CD4-positive, alpha-beta memory T cell (primary cell): ENCODE data around the gene RAB6A. TPM values are rescaled to one million over a fixed set of nuclear protein-coding genes. Genes with fewer than 3 reads are reported as not detected.
A peak's percentile ranks its signal among the peaks of the same experiment; 100 is the strongest.
"Not testable (repeated sequence)": the region's sequence is repeated elsewhere in the genome, so short reads cannot be mapped to it uniquely, and the experiment has no call there.

ENCODE experiments used
- CTCF ChIA-PET: fragments of 350-600 bp; sonication (Branson Sonifier 250); formaldehyde crosslinking; loops from one replicate; lab custom pipeline; 2021; ENCODE audit warnings: inconsistent platforms; ENCODE audit not compliant: partially characterized antibody; lab: Charles Lee
- POLR2A ChIA-PET: fragments of 350-600 bp; sonication (Branson Sonifier 250); formaldehyde crosslinking; loops from one replicate; lab custom pipeline; 2021; ENCODE audit not compliant: partially characterized antibody; lab: Charles Lee
- DNase-seq, 5 donors: peaks; one replicate each; pipeline versions ENCODE4 v3.0.0 to v3.0.0-alpha.2; 2020 to 2022; ENCODE audit warnings: mixed read lengths in 1 of 5
- H3K27ac ChIP-seq: one replicate; pipeline ENCODE4 v1.7.0; 2013; ENCODE audit warnings: low read depth, low read length
- H3K27me3 ChIP-seq: 2 replicates; pipeline ENCODE4 v1.7.0; 2013; ENCODE audit warnings: mild to moderate bottlenecking, low read length, moderate library complexity; ENCODE audit not compliant: insufficient read depth
- H3K36me3 ChIP-seq: 2 replicates; pipeline ENCODE4 v1.7.0; 2013; ENCODE audit warnings: mild to moderate bottlenecking, low read length, moderate library complexity; ENCODE audit not compliant: insufficient read depth
- H3K4me1 ChIP-seq: 2 replicates; pipeline ENCODE4 v1.7.0; 2013; ENCODE audit warnings: mild to moderate bottlenecking, low read length, moderate library complexity; ENCODE audit not compliant: insufficient read depth
- H3K4me3 ChIP-seq, 2 donors: one replicate each; pipeline ENCODE4 v1.7.0; 2013; ENCODE audit warnings: low read length in 2 of 2, mild to moderate bottlenecking in 1 of 2
- H3K9me3 ChIP-seq, 2 donors: one replicate each; pipeline ENCODE4 v1.7.0; 2013; ENCODE audit warnings: low read length in 2 of 2, control low read depth in 1 of 2; ENCODE audit not compliant: control insufficient read depth in 1 of 2
- H3K27ac Mint-ChIP-seq, 7 donors: one replicate each; pipeline ENCODE4 v1.8.0; 2020 to 2021; ENCODE audit warnings: mixed read lengths in 7 of 7, mild to moderate bottlenecking in 6 of 7, inconsistent platforms in 3 of 7, moderate library complexity in 3 of 7
- H3K27me3 Mint-ChIP-seq, 2 donors: one replicate each; pipeline ENCODE4 v1.8.0; 2020 to 2021; ENCODE audit warnings: mixed read lengths in 2 of 2
- H3K36me3 Mint-ChIP-seq, 2 donors: one replicate each; pipeline ENCODE4 v1.8.0; 2020 to 2021; ENCODE audit warnings: mixed read lengths in 2 of 2, inconsistent platforms in 1 of 2, mild to moderate bottlenecking in 1 of 2
- H3K4me1 Mint-ChIP-seq, 4 donors: one replicate each; pipeline ENCODE4 v1.8.0; 2020 to 2021; ENCODE audit warnings: mixed read lengths in 4 of 4, mild to moderate bottlenecking in 1 of 4
- H3K4me3 Mint-ChIP-seq, 8 donors: one replicate each; pipeline ENCODE4 v1.8.0; 2020 to 2021; ENCODE audit warnings: mixed read lengths in 8 of 8, mild to moderate bottlenecking in 7 of 8, moderate library complexity in 6 of 8, inconsistent platforms in 3 of 8
- H3K9me3 Mint-ChIP-seq, 8 donors: one replicate each; pipeline ENCODE4 v1.8.0; 2020 to 2021; ENCODE audit warnings: mixed read lengths in 8 of 8, mild to moderate bottlenecking in 5 of 8, inconsistent platforms in 3 of 8, moderate library complexity in 1 of 8
- intact Hi-C: fragments of 100-400 bp; cut with micrococcal nuclease; formaldehyde crosslinking; loops from one replicate; pipeline ENCODE4 v1.15.1; 2023
- polyA plus RNA-seq, 2 donors: library from polyadenylated mRNA; unstranded; fragments of 300-500 nt; fragmentation: Illumina TruSeq; gene quantifications; one replicate each; pipeline ENCODE4 v1.2.3, GENCODE V29; 2021
- total RNA-seq, 2 experiments: library from RNA; stranded (reverse); gene quantifications; one replicate each; pipeline ENCODE4 v1.2.3, GENCODE V29; 2021

The RAB6A gene
- total and polyA plus RNA-seq, 4 experiments from 2014 or later, result 102 to 129 (median 120) TPM

GRCh38 chr11:73795925-73796632 lies 35.2 kb upstream of the RAB6A start:
- no peak overlapping the region for H3K27ac ChIP-seq
- intact Hi-C loops, result no loop called here
- POLR2A ChIA-PET, result no interaction called here
- H3K9me3 ChIP-seq, result no peaks in the 10 kb centered on the region
- no peaks in the 10 kb centered on the region for H3K27me3 ChIP-seq
- Mint-ChIP-seq H3K4me1 (peaks cover 5 to 11% (median 5%) of the 10 kb centered on the region in 4 donors), H3K9me3 (no peaks in the 10 kb centered on the region), H3K4me3 (no peak overlapping the region), H3K27ac (no peak overlapping the region), H3K36me3 (peaks cover 7 to 16% of the 10 kb centered on the region in 2 donors), H3K27me3 (no peaks in the 10 kb centered on the region)
- no peak for DNase-seq
- H3K4me1 ChIP-seq, result no peaks in the 10 kb centered on the region
- peaks cover 7% of the 10 kb centered on the region for H3K36me3 ChIP-seq
- CTCF ChIA-PET, result no interaction called here
- no peak overlapping the region for H3K4me3 ChIP-seq

- no peaks in the 10 kb centered on the region for H3K9me3 Mint-ChIP-seq
- intact Hi-C loops, result no loop called here
- ChIA-PET POLR2A (no interaction called here), CTCF (no interaction called here)
- H3K27me3 Mint-ChIP-seq, result no peaks in the 10 kb centered on the region
- Histone ChIP-seq H3K36me3 (peaks cover 7% of the 10 kb centered on the region), H3K27ac (no peak overlapping the region), H3K4me1 (peaks cover 11% of the 10 kb centered on the region), H3K9me3 (no peaks in the 10 kb centered on the region), H3K27me3 (no peaks in the 10 kb centered on the region), H3K4me3 (no peak overlapping the region)
- H3K4me1 Mint-ChIP-seq, result peaks cover 11 to 26% (median 18%) of the 10 kb centered on the region in 4 donors
- H3K36me3 Mint-ChIP-seq, result peaks cover 7 to 19% of the 10 kb centered on the region in 2 donors
- DNase-seq, result no peak
- H3K4me3 Mint-ChIP-seq, result no peak overlapping the region
- H3K27ac Mint-ChIP-seq, result peak overlapping the region in 1 of 7 donors; percentile 31
Observed at GRCh38 chr11:73792584-73792983, 31.7 kb upstream of the RAB6A start.

- peaks cover 4 to 17% of the 10 kb centered on the region in 2 donors for H3K36me3 Mint-ChIP-seq
- no peaks in the 10 kb centered on the region for H3K9me3 Mint-ChIP-seq
- Histone ChIP-seq H3K27me3 (no peaks in the 10 kb centered on the region), H3K4me1 (peaks cover 18% of the 10 kb centered on the region), H3K27ac (no peak overlapping the region), H3K36me3 (no peaks in the 10 kb centered on the region), H3K4me3 (no peak overlapping the region), H3K9me3 (no peaks in the 10 kb centered on the region)
- peak overlapping the region; percentile 96 to 100 (median 99) for H3K4me3 Mint-ChIP-seq
- DNase-seq, result no peak
- peak overlapping the region in 6 of 7 donors; percentile 4 to 99 (median 84) for H3K27ac Mint-ChIP-seq
- no peaks in the 10 kb centered on the region for H3K27me3 Mint-ChIP-seq
- intact Hi-C loops, result no loop called here
- CTCF ChIA-PET, result no interaction called here
- H3K4me1 Mint-ChIP-seq, result peaks cover 13 to 29% (median 22%) of the 10 kb centered on the region in 4 donors
- POLR2A ChIA-PET, result interaction anchor here (1.3 kb wide), 1 partner anchor 10 kb away, joined by 4 read pairs; no protein-coding TSS in a partner anchor
Observed at GRCh38 chr11:73789279-73789670, 28.4 kb upstream of the RAB6A start.

GRCh38 chr11:73787643-73788558 lies 27.0 kb upstream of the RAB6A start, which contains the start of gene MRPL48:
Gene MRPL48, plus strand, starts transcription at chr11:73787874. Its CDS starts 98 bp downstream, at chr11:73787972.
- no peaks in the 10 kb centered on the region for H3K9me3 ChIP-seq
- peak within 1 kb of the TSS; percentile 66 for H3K27ac ChIP-seq
- H3K36me3 ChIP-seq, result no peaks in the 10 kb centered on the region
- peaks cover 18% of the 10 kb centered on the region for H3K4me1 ChIP-seq
- Mint-ChIP-seq H3K27me3 (peaks cover 0 to 3% of the 10 kb centered on the region in 2 donors), H3K27ac (peak within 1 kb of the TSS; percentile 97 to 99 (median 98)), H3K4me3 (peak within 1 kb of the TSS; percentile 96 to 100 (median 99)), H3K36me3 (peaks cover 0 to 14% of the 10 kb centered on the region in 2 donors), H3K4me1 (peaks cover 9 to 29% (median 20%) of the 10 kb centered on the region in 4 donors), H3K9me3 (no peaks in the 10 kb centered on the region)
- DNase-seq, result peak; percentile 87 to 90 (median 88)
- ChIA-PET CTCF (interaction anchor here (1.0 to 1.4 kb wide), 4 partner anchors 9 to 78 kb away, joined by 3 to 5 read pairs (median 4); partner anchors contain the start of gene RAB6A), POLR2A (interaction anchor here (1.1 to 3.0 kb wide), 8 partner anchors 9 to 383 kb away, joined by 3 to 56 read pairs (median 4); partner anchors contain the start of genes C2CD3, PPME1 and RAB6A)
- peak within 1 kb of the TSS; percentile 92 to 98 for H3K4me3 ChIP-seq
- H3K27me3 ChIP-seq, result no peaks in the 10 kb centered on the region
- intact Hi-C loops, result loop anchor here (1.0 kb wide), 2 partner anchors 9 to 27 kb away; partner anchors contain the start of gene RAB6A

- CTCF ChIA-PET, result interaction anchor here (1.0 to 1.4 kb wide), 3 partner anchors 8 to 79 kb away, joined by 3 to 5 read pairs (median 4); partner anchors contain the start of gene RAB6A
- peak in 1 of 5 donors; percentile 3 for DNase-seq
- Histone ChIP-seq H3K4me1 (peaks cover 18% of the 10 kb centered on the region), H3K4me3 (peak overlapping the region; percentile 92 to 98), H3K36me3 (no peaks in the 10 kb centered on the region), H3K27ac (peak overlapping the region; percentile 66), H3K9me3 (no peaks in the 10 kb centered on the region), H3K27me3 (no peaks in the 10 kb centered on the region)
- peak overlapping the region; percentile 96 to 100 (median 99) for H3K4me3 Mint-ChIP-seq
- POLR2A ChIA-PET, result interaction anchor here (1.1 to 3.0 kb wide), 8 partner anchors 8 to 384 kb away, joined by 3 to 56 read pairs (median 4); partner anchors contain the start of genes C2CD3, PPME1 and RAB6A
- H3K9me3 Mint-ChIP-seq, result no peaks in the 10 kb centered on the region
- intact Hi-C loops, result no loop called here
- peaks cover 0 to 3% of the 10 kb centered on the region in 2 donors for H3K27me3 Mint-ChIP-seq
- peak overlapping the region; percentile 97 to 99 (median 98) for H3K27ac Mint-ChIP-seq
- H3K36me3 Mint-ChIP-seq, result peaks cover 0 to 8% of the 10 kb centered on the region in 2 donors
- peaks cover 9 to 28% (median 19%) of the 10 kb centered on the region in 4 donors for H3K4me1 Mint-ChIP-seq
Observed at GRCh38 chr11:73787051-73787642, 26.3 kb upstream of the RAB6A start.

GRCh38 chr11:73785467-73785866 lies 24.6 kb upstream of the RAB6A start:
- DNase-seq, H3K4me3 ChIP-seq, H3K36me3 Mint-ChIP-seq, H3K27ac ChIP-seq, H3K36me3 ChIP-seq, intact Hi-C loops, H3K27me3 ChIP-seq, H3K9me3 ChIP-seq, H3K9me3 Mint-ChIP-seq, H3K27me3 Mint-ChIP-seq: not testable (repeated sequence)
- Mint-ChIP-seq H3K4me1 (peaks cover 8 to 24% (median 17%) of the 10 kb centered on the region in 4 donors), H3K4me3 (peak overlapping the region in 3 of 8 donors; percentile 3 to 45 (median 31)), H3K27ac (peak overlapping the region in 2 of 7 donors; percentile 1 to 68)
- CTCF ChIA-PET, result interaction anchor here (0.6 to 2.3 kb wide), 4 partner anchors 8 to 1419 kb away, joined by 3 to 7 read pairs (median 3); partner anchors contain the start of gene RAB6A
- POLR2A ChIA-PET, result interaction anchor here (3.7 kb wide), 1 partner anchor 25 kb away, joined by 16 read pairs; the partner anchor contains the start of gene RAB6A
- H3K4me1 ChIP-seq, result peaks cover 18% of the 10 kb centered on the region
